Lung (tissue), 12 donors: ENCODE results near the gene MAPKAPK2. TPM values are rescaled to one million over a fixed set of nuclear protein-coding genes. Genes with fewer than 3 reads are reported as not detected.
"Not testable (repeated sequence)": the region's sequence is repeated elsewhere in the genome, so short reads cannot be mapped to it uniquely, and the experiment has no call there.

ENCODE experiments used
- ATAC-seq: fragments of 200-7000 bp; cut with Tn5 transposase; one replicate; pipeline ENCODE4 v1.9.1; 2020; ENCODE audit warnings: moderate number of reproducible peaks; ENCODE audit not compliant: insufficient read depth, low FRiP score
- DNase-seq, 3 donors: peaks; one replicate each; pipeline ENCODE4 v3.0.0-alpha.2; 2013 to 2017
- H3K27ac ChIP-seq, 2 donors: one replicate each; pipeline ENCODE4 v1.5.1; 2013; ENCODE audit warnings: mild to moderate bottlenecking in 2 of 2, moderate library complexity in 2 of 2, control low read depth in 1 of 2, inconsistent platforms in 1 of 2, low read depth in 1 of 2, low read length in 1 of 2
- H3K27me3 ChIP-seq, 3 donors: one replicate each; pipeline ENCODE4 v1.5.1; 2013; ENCODE audit warnings: low read length in 2 of 3; ENCODE audit not compliant: control insufficient read depth in 3 of 3, insufficient read depth in 3 of 3
- H3K36me3 ChIP-seq, 4 donors: one replicate each; pipeline ENCODE4 v1.5.1; 2013; ENCODE audit warnings: low read length in 4 of 4, mild to moderate bottlenecking in 1 of 4, moderate library complexity in 1 of 4; ENCODE audit not compliant: control insufficient read depth in 4 of 4, insufficient read depth in 4 of 4
- H3K4me1 ChIP-seq, 5 donors: one replicate each; pipeline ENCODE4 v1.5.1; 2013; ENCODE audit warnings: low read length in 5 of 5, mild to moderate bottlenecking in 2 of 5, moderate library complexity in 1 of 5; ENCODE audit not compliant: control insufficient read depth in 5 of 5, insufficient read depth in 5 of 5
- H3K4me3 ChIP-seq: one replicate; pipeline ENCODE4 v1.5.1; 2013; ENCODE audit warnings: mild to moderate bottlenecking, control low read depth, moderate library complexity
- H3K9ac ChIP-seq, 2 donors: one replicate each; pipeline ENCODE4 v1.5.1; 2013; ENCODE audit warnings: low read length in 2 of 2, control low read depth in 1 of 2; ENCODE audit not compliant: insufficient read depth in 1 of 2
- H3K9me3 ChIP-seq, 4 donors: one replicate each; pipeline ENCODE4 v1.5.1; 2013; ENCODE audit warnings: low read length in 3 of 4, mild to moderate bottlenecking in 1 of 4, moderate library complexity in 1 of 4; ENCODE audit not compliant: control insufficient read depth in 4 of 4, insufficient read depth in 3 of 4
- WGBS, 2 donors: extraction: QIAGEN DNeasy Blood & Tissue Kit; methylation state at CpG; one replicate each; pipeline ENCODE4 v1.1.7; 2013; 5-methylcytosine and 5-hydroxymethylcytosine counted together
- polyA plus RNA-seq, 2 donors: library from polyadenylated mRNA; stranded (reverse); fragments of 200-250 nt; gene quantifications; one replicate each; pipeline ENCODE4 v1.2.1, GENCODE V29; 2013
- total RNA-seq, 2 donors: library from RNA; depleted of rRNA in 1 of 2; stranded (reverse); fragments of >200 nt in 1 of 2; gene quantifications; one replicate each; pipeline ENCODE4 v1.2.1, GENCODE V29; 2014 to 2021
- TF ChIP-seq, protein P1 (sequence below): IDR thresholded peaks from 2 replicates; pipeline ENCODE4 v1.5.1; 2012; ENCODE audit warnings: mild to moderate bottlenecking; ENCODE audit errors: control extremely low read depth, extremely low read depth
- donor health status: control.
- donor health status: control.
- donor health status: Bipolar disorder and iron deficiency.
- donor health status: healthy.
- donor health status: DM: yes; HTN: yes; CAD: no.

MAPKAPK2 gene
- total and polyA plus RNA-seq, 4 donors = 35.8 to 116 (median 75.1) TPM

- 83 to 100% methylated on average over 1 of the region's 1 CpG for WGBS, 2 donors
- TF ChIP-seq, protein P1, sequence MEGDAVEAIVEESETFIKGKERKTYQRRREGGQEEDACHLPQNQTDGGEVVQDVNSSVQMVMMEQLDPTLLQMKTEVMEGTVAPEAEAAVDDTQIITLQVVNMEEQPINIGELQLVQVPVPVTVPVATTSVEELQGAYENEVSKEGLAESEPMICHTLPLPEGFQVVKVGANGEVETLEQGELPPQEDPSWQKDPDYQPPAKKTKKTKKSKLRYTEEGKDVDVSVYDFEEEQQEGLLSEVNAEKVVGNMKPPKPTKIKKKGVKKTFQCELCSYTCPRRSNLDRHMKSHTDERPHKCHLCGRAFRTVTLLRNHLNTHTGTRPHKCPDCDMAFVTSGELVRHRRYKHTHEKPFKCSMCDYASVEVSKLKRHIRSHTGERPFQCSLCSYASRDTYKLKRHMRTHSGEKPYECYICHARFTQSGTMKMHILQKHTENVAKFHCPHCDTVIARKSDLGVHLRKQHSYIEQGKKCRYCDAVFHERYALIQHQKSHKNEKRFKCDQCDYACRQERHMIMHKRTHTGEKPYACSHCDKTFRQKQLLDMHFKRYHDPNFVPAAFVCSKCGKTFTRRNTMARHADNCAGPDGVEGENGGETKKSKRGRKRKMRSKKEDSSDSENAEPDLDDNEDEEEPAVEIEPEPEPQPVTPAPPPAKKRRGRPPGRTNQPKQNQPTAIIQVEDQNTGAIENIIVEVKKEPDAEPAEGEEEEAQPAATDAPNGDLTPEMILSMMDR = no peak
- no peaks in the 10 kb centered on the region for H3K36me3 ChIP-seq
- peaks cover 0 to 1% (median 0%) of the 10 kb centered on the region in 5 donors for H3K4me1 ChIP-seq
- peaks cover 0 to 2% (median 0%) of the 10 kb centered on the region in 3 donors for H3K27me3 ChIP-seq
- peaks cover 0 to 2% (median under 1%) of the 10 kb centered on the region in 4 donors for H3K9me3 ChIP-seq
- DNase-seq (no peak), ATAC-seq (no peak)
- no peak overlapping the region for H3K4me3 ChIP-seq
- H3K27ac ChIP-seq = no peak overlapping the region
- H3K9ac ChIP-seq = no peak overlapping the region
Measured at GRCh38 chr1:206760590-206760989, 75.9 kb downstream of the MAPKAPK2 start.

DNA sequence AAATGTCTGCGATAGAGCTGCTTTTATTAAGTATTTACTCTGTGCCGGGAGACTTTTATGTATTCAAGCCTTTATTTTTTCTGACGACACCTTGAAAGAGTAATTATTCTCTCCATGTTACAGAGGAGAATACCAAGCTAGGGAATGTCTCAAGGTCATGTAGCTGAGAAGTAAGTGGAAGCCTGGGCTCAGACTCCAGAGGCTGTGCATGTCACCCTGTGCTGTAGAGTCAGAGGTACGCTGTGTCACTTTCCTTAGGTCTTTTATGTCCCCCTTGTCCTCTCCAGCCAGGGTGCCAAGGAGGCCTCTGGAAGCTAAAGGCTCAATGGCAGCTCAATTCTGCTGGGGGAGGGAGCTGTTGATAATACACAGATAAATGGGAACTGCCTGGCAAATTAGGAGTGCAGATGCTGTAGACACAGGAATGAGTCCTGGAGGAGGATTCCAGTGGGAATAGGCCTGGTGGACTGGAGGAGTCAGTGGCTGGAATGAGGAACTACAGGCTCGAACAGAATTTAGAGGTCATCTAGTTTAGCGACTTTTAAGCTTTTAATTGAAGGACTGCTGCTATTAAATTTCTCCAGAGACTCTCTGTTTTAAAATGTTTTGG is 76.6 kb downstream of the MAPKAPK2 start:
- WGBS, 2 donors = 80 to 92% methylated on average over 6 of the region's 6 CpGs
- H3K4me1 ChIP-seq = peaks cover 0 to 1% (median 0%) of the 10 kb centered on the region in 5 donors
- no peak overlapping the region for H3K9ac ChIP-seq
- H3K9me3 ChIP-seq = peaks cover 0 to 2% (median under 1%) of the 10 kb centered on the region in 4 donors
- no peak overlapping the region for H3K27ac ChIP-seq
- peaks cover 0 to 2% (median 0%) of the 10 kb centered on the region in 3 donors for H3K27me3 ChIP-seq
- ATAC-seq = no peak
- TF ChIP-seq, protein P1 = no peak
- DNase-seq = no peak
- no peak overlapping the region for H3K4me3 ChIP-seq
- H3K36me3 ChIP-seq = no peaks in the 10 kb centered on the region

GRCh38 chr1:206762741-206763364 is 78.1 kb downstream of the MAPKAPK2 start:
- DNase-seq, ATAC-seq, H3K36me3 ChIP-seq, H3K9me3 ChIP-seq, H3K4me3 ChIP-seq, H3K27me3 ChIP-seq, H3K9ac ChIP-seq, H3K4me1 ChIP-seq, H3K27ac ChIP-seq: not testable (repeated sequence)
- 94% methylated on average over 12 of the region's 12 CpGs for WGBS, 2 donors

DNA sequence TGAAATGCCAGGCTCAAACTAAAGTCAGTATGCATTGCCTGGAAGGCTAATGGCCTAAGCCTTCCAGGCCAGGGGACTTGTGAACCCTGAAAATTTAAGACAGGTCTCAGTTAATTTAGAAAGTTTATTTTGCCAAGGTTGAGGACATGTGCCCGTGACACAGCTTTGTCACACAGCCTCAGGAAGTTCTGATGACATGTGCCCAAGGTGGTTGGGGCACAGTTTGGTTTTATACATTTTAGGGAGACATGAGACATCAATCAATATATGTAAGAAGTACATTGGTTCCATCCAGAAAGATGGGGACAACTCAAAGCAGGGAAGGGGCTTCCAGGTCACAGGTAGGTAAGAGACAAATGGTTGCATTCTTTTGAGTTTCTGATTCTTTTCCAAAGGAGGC is 81.1 kb downstream of the MAPKAPK2 start:
- not testable (repeated sequence) for ATAC-seq, H3K4me3 ChIP-seq, H3K27ac ChIP-seq, H3K27me3 ChIP-seq, DNase-seq, H3K4me1 ChIP-seq, H3K36me3 ChIP-seq, H3K9me3 ChIP-seq, H3K9ac ChIP-seq
- WGBS, 2 donors = 36 to 68% methylated on average over 1 of the region's 1 CpG
